ENCODE data around the gene CCDC85C.

DNA sequence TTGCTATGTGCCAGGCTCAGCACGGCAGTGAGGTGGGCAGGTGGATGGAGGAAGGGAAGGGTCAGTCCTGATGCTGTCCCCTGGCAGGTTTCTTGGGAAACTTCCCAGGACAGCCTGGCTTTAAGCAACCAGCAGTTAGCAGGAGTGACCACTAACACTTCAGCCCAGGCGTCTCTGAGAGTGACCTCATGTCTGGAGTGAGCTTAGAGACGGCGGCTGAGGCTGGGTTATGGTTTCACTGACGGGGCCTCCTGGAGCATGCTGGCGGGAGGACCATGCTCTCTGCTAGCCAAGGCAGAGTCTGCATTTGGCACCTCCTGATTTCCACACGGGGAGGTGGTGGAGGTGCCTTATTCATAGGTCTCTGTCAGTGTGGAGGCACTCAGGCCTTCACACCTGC lies 43.4 kb upstream of the CCDC85C start:
- TF ChIP-seq BHLHE40 (IDR thresholded peaks at IDR 0.05; ENCODE audit: borderline replicate concordance) (no peak), CTBP1 (IDR thresholded peaks at IDR 0.05; ENCODE audit: borderline replicate concordance) (no peak), PKNOX1 (IDR thresholded peaks at IDR 0.05) (no peak), ELF4 (IDR thresholded peaks at IDR 0.05) (no peak), SP1 (IDR thresholded peaks at IDR 0.05) (no peak), L3MBTL2 (conservative IDR thresholded peaks at IDR 0.05) (no peak), FOXM1 (IDR thresholded peaks at IDR 0.05; ENCODE audit: borderline replicate concordance) (no peak), FOXA1 (IDR thresholded peaks at IDR 0.05) (no peak)

Measured in HEK293T (cell line).